DOHH2 (cell line): ENCODE measurements around the gene CMTM3.

Experiments used
- H3F3A ChIP-seq: fragments of 200-600 bp; sonication (generic), shearing (Covaris generic); 2 replicates; pipeline ENCODE4 v1.6.0; 2016; ENCODE audit warnings: antibody characterized with exemption, mild to moderate bottlenecking; ENCODE audit not compliant: control insufficient read depth, insufficient read depth
- H3K27ac ChIP-seq: fragments of 200-600 bp; sonication (generic); 2 replicates; pipeline ENCODE4 v1.5.1; 2014; ENCODE audit warnings: low read depth, mild to moderate bottlenecking, low read length, moderate library complexity
- H3K27me3 ChIP-seq: fragments of 200-600 bp; sonication (generic); 2 replicates; pipeline ENCODE4 v1.6.1; 2014; ENCODE audit warnings: mild to moderate bottlenecking, low read length, mixed read lengths; ENCODE audit not compliant: control insufficient read depth
- H3K36me3 ChIP-seq: fragments of 200-600 bp; sonication (generic); 2 replicates; pipeline ENCODE4 v1.6.1; 2014; ENCODE audit warnings: mild to moderate bottlenecking, low read length, moderate library complexity, mixed read lengths; ENCODE audit not compliant: control insufficient read depth
- H3K4me1 ChIP-seq: fragments of 200-600 bp; sonication (generic); 2 replicates; pipeline ENCODE4 v1.6.1; 2014; ENCODE audit warnings: mild to moderate bottlenecking, low read length, mixed read lengths; ENCODE audit not compliant: control insufficient read depth
- H3K4me2 ChIP-seq: fragments of 200-600 bp; sonication (generic); 2 replicates; pipeline ENCODE4 v1.6.0; 2014; ENCODE audit warnings: mild to moderate bottlenecking, low read length, moderate library complexity
- H3K4me3 ChIP-seq: fragments of 200-600 bp; sonication (generic); 2 replicates; pipeline ENCODE4 v1.5.1; 2014; ENCODE audit warnings: mild to moderate bottlenecking, low read length, mixed read lengths
- H3K79me2 ChIP-seq: fragments of 200-600 bp; sonication (generic); 2 replicates; pipeline ENCODE4 v1.6.1; 2014; ENCODE audit warnings: mild to moderate bottlenecking, low read length, mixed read lengths; ENCODE audit not compliant: control insufficient read depth
- H3K9me2 ChIP-seq: fragments of 200-600 bp; sonication (generic); replicated peaks from 2 replicates; pipeline ENCODE4 v1.6.1; 2014; ENCODE audit warnings: mild to moderate bottlenecking, low read length, mixed read lengths; ENCODE audit not compliant: control insufficient read depth
- H3K9me3 ChIP-seq: fragments of 200-600 bp; sonication (generic); 2 replicates; pipeline ENCODE4 v1.6.1; 2014; ENCODE audit warnings: antibody characterized with exemption, low read length, mixed read lengths; ENCODE audit not compliant: control insufficient read depth, insufficient read depth
- H4K20me1 ChIP-seq: fragments of 200-600 bp; sonication (generic); 2 replicates; pipeline ENCODE4 v1.6.0; 2014; ENCODE audit warnings: low read depth, mild to moderate bottlenecking, antibody characterized with exemption, low read length, moderate library complexity; ENCODE audit not compliant: control insufficient read depth, insufficient read depth
- EZH2phosphoT487 ChIP-seq: fragments of 200-600 bp; sonication (generic); IDR thresholded peaks from 2 replicates; pipeline ENCODE4 v1.6.1; 2017; ENCODE audit warnings: borderline replicate concordance, mild to moderate bottlenecking, antibody characterized with exemption, low read length, moderate library complexity, mixed read lengths
- TF ChIP-seq, protein P1 (sequence below): fragments of 200-600 bp; sonication (generic); IDR thresholded peaks from one replicate; pipeline ENCODE4 v1.5.1; 2014; ENCODE audit warnings: antibody characterized with exemption, mild to moderate bottlenecking, low read depth, low read length; ENCODE audit not compliant: poor library complexity, severe bottlenecking

The CMTM3 gene

GRCh38 chr16:66650707-66651473, 46.4 kb downstream of the CMTM3 start:
- Histone ChIP-seq H3K27me3 (peaks cover 4% of the 10 kb centered on the region; the same call in 1 of the 2 replicates), H3K27ac (no peak overlapping the region), H4K20me1 (no peaks in the 10 kb centered on the region), H3K79me2 (no peaks in the 10 kb centered on the region), H3F3A (no peaks in the 10 kb centered on the region), H3K4me1 (peaks cover 4% of the 10 kb centered on the region; the same call in 1 of the 2 replicates), H3K9me3 (no peaks in the 10 kb centered on the region), H3K4me2 (peak overlapping the region; percentile 42), H3K36me3 (no peaks in the 10 kb centered on the region), H3K4me3 (peak overlapping the region; percentile 24), H3K9me2 (no peaks in the 10 kb centered on the region)
- TF ChIP-seq, protein P1, sequence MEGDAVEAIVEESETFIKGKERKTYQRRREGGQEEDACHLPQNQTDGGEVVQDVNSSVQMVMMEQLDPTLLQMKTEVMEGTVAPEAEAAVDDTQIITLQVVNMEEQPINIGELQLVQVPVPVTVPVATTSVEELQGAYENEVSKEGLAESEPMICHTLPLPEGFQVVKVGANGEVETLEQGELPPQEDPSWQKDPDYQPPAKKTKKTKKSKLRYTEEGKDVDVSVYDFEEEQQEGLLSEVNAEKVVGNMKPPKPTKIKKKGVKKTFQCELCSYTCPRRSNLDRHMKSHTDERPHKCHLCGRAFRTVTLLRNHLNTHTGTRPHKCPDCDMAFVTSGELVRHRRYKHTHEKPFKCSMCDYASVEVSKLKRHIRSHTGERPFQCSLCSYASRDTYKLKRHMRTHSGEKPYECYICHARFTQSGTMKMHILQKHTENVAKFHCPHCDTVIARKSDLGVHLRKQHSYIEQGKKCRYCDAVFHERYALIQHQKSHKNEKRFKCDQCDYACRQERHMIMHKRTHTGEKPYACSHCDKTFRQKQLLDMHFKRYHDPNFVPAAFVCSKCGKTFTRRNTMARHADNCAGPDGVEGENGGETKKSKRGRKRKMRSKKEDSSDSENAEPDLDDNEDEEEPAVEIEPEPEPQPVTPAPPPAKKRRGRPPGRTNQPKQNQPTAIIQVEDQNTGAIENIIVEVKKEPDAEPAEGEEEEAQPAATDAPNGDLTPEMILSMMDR, result peak; percentile 89
- TF ChIP-seq EZH2phosphoT487, result no peak

GRCh38 chr16:66651474-66651765, 46.9 kb downstream of the CMTM3 start:
- Histone ChIP-seq H3K9me3 (no peaks in the 10 kb centered on the region), H3K27ac (no peak overlapping the region), H3K4me2 (peak overlapping the region; percentile 42), H3F3A (no peaks in the 10 kb centered on the region), H3K9me2 (no peaks in the 10 kb centered on the region), H3K27me3 (peaks cover 4% of the 10 kb centered on the region; the same call in 1 of the 2 replicates), H3K4me1 (peaks cover 4% of the 10 kb centered on the region; the same call in 1 of the 2 replicates), H3K36me3 (no peaks in the 10 kb centered on the region), H4K20me1 (no peaks in the 10 kb centered on the region), H3K4me3 (peak overlapping the region; percentile 24; the same call in 1 of the 2 replicates), H3K79me2 (no peaks in the 10 kb centered on the region)
- TF ChIP-seq EZH2phosphoT487, result no peak
- TF ChIP-seq, protein P1, result no peak

- Histone ChIP-seq H4K20me1 (no peaks in the 10 kb centered on the region), H3K4me1 (peaks cover 4% of the 10 kb centered on the region; the same call in 1 of the 2 replicates), H3K4me3 (no peak overlapping the region), H3F3A (no peaks in the 10 kb centered on the region), H3K27ac (no peak overlapping the region), H3K9me2 (no peaks in the 10 kb centered on the region), H3K9me3 (no peaks in the 10 kb centered on the region), H3K27me3 (peaks cover 7% of the 10 kb centered on the region; the same call in 1 of the 2 replicates), H3K4me2 (no peak overlapping the region), H3K36me3 (no peaks in the 10 kb centered on the region), H3K79me2 (no peaks in the 10 kb centered on the region)
- TF ChIP-seq, protein P1, result no peak
- no peak for TF ChIP-seq EZH2phosphoT487
Measured at GRCh38 chr16:66651965-66652364, 47.5 kb downstream of the CMTM3 start.
